MM.1S (cell line): Measurements from ENCODE around the gene MED13L.

ENCODE experiments used
- DNase-seq: peaks from one replicate; pipeline ENCODE4 v3.0.0-alpha.2; 2015
- H2AFZ ChIP-seq: fragments of 300-600 bp; sonication (generic); 2 replicates; pipeline ENCODE4 v1.6.0; 2016; ENCODE audit warnings: antibody characterized with exemption, low read length
- H3F3A ChIP-seq: fragments of 300-600 bp; sonication (generic); 2 replicates; pipeline ENCODE4 v1.6.1; 2016; ENCODE audit warnings: mild to moderate bottlenecking, antibody characterized with exemption, low read length, moderate library complexity, mixed read lengths; ENCODE audit not compliant: insufficient read depth
- H3K27ac ChIP-seq: fragments of 300-600 bp; sonication (generic); 2 replicates; pipeline ENCODE4 v1.5.1; 2016; ENCODE audit warnings: mild to moderate bottlenecking, low read length
- H3K27me3 ChIP-seq: fragments of 300-600 bp; sonication (generic); replicated peaks from 2 replicates; pipeline ENCODE4 v1.6.0; 2016; ENCODE audit warnings: low read length; ENCODE audit not compliant: insufficient read depth
- H3K36me3 ChIP-seq: fragments of 300-600 bp; sonication (generic); replicated peaks from 2 replicates; pipeline ENCODE4 v1.6.1; 2016; ENCODE audit warnings: mild to moderate bottlenecking, low read length, mixed read lengths; ENCODE audit not compliant: insufficient read depth
- H3K4me1 ChIP-seq: fragments of 300-600 bp; sonication (generic); 2 replicates; pipeline ENCODE4 v1.6.1; 2016; ENCODE audit warnings: low read length, mixed read lengths
- H3K4me2 ChIP-seq: fragments of 300-600 bp; sonication (generic); 2 replicates; pipeline ENCODE4 v1.6.0; 2016; ENCODE audit warnings: low read depth, low read length
- H3K4me3 ChIP-seq: fragments of 300-600 bp; sonication (generic); 2 replicates; pipeline ENCODE4 v1.5.1; 2016; ENCODE audit warnings: low read length, mixed read lengths
- H3K79me2 ChIP-seq: fragments of 300-600 bp; sonication (generic); 2 replicates; pipeline ENCODE4 v1.6.1; 2016; ENCODE audit warnings: mixed run types, low read length, mixed read lengths
- H3K9ac ChIP-seq: fragments of 300-600 bp; sonication (generic); 2 replicates; pipeline ENCODE4 v1.6.1; 2016; ENCODE audit warnings: low read length, mixed read lengths
- H3K9me2 ChIP-seq: fragments of 300-600 bp; sonication (generic); replicated peaks from 2 replicates; pipeline ENCODE4 v1.6.1; 2016; ENCODE audit warnings: mild to moderate bottlenecking, low read length, mixed read lengths; ENCODE audit not compliant: insufficient read depth
- H3K9me3 ChIP-seq: fragments of 300-600 bp; sonication (generic); replicated peaks from 2 replicates; pipeline ENCODE4 v1.6.1; 2016; ENCODE audit warnings: mild to moderate bottlenecking, low read length, mixed read lengths; ENCODE audit not compliant: insufficient read depth
- H4K20me1 ChIP-seq: fragments of 300-600 bp; sonication (generic); 2 replicates; pipeline ENCODE4 v1.6.1; 2016; ENCODE audit warnings: mild to moderate bottlenecking, low read length, moderate library complexity, mixed read lengths; ENCODE audit not compliant: insufficient read depth
- EZH2 ChIP-seq: fragments of 300-600 bp; sonication (generic); optimal IDR thresholded peaks from 2 replicates; pipeline ENCODE3; 2017; ENCODE audit warnings: low read depth, mild to moderate bottlenecking, antibody characterized with exemption, low read length, mixed read lengths
- EZH2phosphoT487 ChIP-seq: fragments of 300-600 bp; sonication (generic); IDR thresholded peaks from 2 replicates; pipeline ENCODE4 v1.6.1; 2018; ENCODE audit warnings: antibody characterized with exemption, low read length
- TF ChIP-seq, protein P1 (sequence below): fragments of 300-600 bp; sonication (generic); IDR thresholded peaks from 2 replicates; pipeline ENCODE4 v1.5.1; 2016; ENCODE audit warnings: antibody characterized with exemption, low read length, mixed read lengths

Gene MED13L

DNA sequence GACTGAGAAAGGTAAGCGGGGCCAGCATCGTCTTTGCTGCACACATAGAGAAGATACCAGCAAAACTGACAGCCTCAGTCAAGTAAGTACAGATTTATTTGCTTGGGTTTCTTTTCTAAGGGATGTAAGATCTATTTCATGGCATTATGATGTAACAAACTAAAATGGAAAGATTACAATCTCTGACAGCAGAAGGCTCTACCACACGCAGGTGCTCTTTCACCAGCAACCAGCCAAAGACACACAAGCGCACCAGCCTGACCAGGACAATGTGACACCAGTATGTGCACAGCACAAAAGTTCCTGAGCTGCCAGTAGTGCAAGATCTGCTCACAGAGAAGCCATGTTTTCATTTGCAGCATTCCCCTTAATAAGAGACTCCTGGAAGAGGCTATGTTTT lies 311.1 kb downstream of the MED13L start:
- no peaks in the 10 kb centered on the region for H3K27me3 ChIP-seq
- H3K9ac ChIP-seq = no peak overlapping the region
- no peaks in the 10 kb centered on the region for H3K9me2 ChIP-seq
- H3K9me3 ChIP-seq = no peaks in the 10 kb centered on the region
- no peaks in the 10 kb centered on the region for H3K79me2 ChIP-seq
- H2AFZ ChIP-seq = no peak overlapping the region
- H3K27ac ChIP-seq = no peak overlapping the region
- no peak overlapping the region for H3K4me2 ChIP-seq
- no peaks in the 10 kb centered on the region for H3F3A ChIP-seq
- no peaks in the 10 kb centered on the region for H4K20me1 ChIP-seq
- no peaks in the 10 kb centered on the region for H3K4me1 ChIP-seq
- H3K36me3 ChIP-seq = no peaks in the 10 kb centered on the region
- no peak overlapping the region for H3K4me3 ChIP-seq
- DNase-seq = no peak
- TF ChIP-seq EZH2 = no peak
- TF ChIP-seq, protein P1, sequence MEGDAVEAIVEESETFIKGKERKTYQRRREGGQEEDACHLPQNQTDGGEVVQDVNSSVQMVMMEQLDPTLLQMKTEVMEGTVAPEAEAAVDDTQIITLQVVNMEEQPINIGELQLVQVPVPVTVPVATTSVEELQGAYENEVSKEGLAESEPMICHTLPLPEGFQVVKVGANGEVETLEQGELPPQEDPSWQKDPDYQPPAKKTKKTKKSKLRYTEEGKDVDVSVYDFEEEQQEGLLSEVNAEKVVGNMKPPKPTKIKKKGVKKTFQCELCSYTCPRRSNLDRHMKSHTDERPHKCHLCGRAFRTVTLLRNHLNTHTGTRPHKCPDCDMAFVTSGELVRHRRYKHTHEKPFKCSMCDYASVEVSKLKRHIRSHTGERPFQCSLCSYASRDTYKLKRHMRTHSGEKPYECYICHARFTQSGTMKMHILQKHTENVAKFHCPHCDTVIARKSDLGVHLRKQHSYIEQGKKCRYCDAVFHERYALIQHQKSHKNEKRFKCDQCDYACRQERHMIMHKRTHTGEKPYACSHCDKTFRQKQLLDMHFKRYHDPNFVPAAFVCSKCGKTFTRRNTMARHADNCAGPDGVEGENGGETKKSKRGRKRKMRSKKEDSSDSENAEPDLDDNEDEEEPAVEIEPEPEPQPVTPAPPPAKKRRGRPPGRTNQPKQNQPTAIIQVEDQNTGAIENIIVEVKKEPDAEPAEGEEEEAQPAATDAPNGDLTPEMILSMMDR = no peak
- no peak for TF ChIP-seq EZH2phosphoT487

DNA sequence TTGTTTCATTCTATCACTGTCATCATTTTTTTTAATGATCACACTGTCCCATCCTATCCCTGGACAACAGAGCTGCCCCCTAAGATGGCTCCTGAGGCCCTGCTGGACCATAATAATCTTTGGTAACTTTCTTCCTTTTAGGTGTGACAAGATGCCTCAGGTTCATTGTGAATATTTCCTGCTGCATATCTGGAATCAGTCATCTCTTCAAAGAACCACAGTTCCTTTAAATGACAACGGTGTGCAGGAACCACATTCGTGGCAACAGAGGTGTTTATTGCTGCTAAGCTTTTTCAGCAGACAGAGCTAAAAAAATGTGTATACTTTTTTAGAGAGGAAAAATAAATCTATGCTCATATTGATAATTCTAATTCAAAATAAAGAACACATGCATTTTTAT lies 312.9 kb downstream of the MED13L start:
- no peak for DNase-seq
- Histone ChIP-seq H3K79me2 (no peaks in the 10 kb centered on the region), H3K9me2 (no peaks in the 10 kb centered on the region), H3K27ac (no peak overlapping the region), H3F3A (no peaks in the 10 kb centered on the region), H2AFZ (no peak overlapping the region), H3K4me3 (no peak overlapping the region), H3K9me3 (no peaks in the 10 kb centered on the region), H4K20me1 (no peaks in the 10 kb centered on the region), H3K4me1 (no peaks in the 10 kb centered on the region), H3K27me3 (no peaks in the 10 kb centered on the region), H3K36me3 (no peaks in the 10 kb centered on the region; the same call in 1 of the 2 replicates), H3K4me2 (no peak overlapping the region), H3K9ac (no peak overlapping the region)
- TF ChIP-seq, protein P1 = no peak
- TF ChIP-seq EZH2phosphoT487 (no peak), EZH2 (no peak)

DNA sequence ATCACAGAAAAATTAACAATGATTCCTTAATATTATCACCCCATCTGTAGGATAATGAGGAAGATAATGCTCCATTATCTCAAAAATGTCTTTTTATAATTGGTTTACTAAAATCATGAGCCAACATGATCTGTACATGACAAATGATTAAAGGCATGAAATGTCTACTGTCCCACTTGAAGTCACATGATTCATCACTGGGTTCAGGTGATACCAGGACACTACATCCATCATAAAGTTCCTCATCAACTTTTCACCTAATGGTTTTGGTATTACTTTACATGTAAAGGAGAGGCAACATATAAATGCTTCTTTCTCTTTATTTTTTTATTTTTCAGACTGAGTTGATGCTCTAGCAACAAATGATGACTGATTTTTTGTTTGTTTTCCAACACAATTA lies 313.3 kb downstream of the MED13L start:
- Histone ChIP-seq H3K4me3 (no peak overlapping the region), H3K9me2 (no peaks in the 10 kb centered on the region), H3K4me1 (no peaks in the 10 kb centered on the region), H4K20me1 (no peaks in the 10 kb centered on the region), H3K9ac (no peak overlapping the region), H3K4me2 (no peak overlapping the region), H3K36me3 (no peaks in the 10 kb centered on the region; the same call in 1 of the 2 replicates), H3F3A (no peaks in the 10 kb centered on the region), H2AFZ (no peak overlapping the region), H3K27me3 (no peaks in the 10 kb centered on the region), H3K9me3 (no peaks in the 10 kb centered on the region), H3K27ac (no peak overlapping the region), H3K79me2 (no peaks in the 10 kb centered on the region)
- no peak for DNase-seq
- TF ChIP-seq, protein P1 = no peak
- TF ChIP-seq EZH2phosphoT487 (no peak), EZH2 (no peak)
